Activated CD4-positive, alpha-beta T cell treated with anti-CD3 and anti-CD28 coated beads, Interleukin-2, amount 10 ng/mL, durations not matched to agents 7 days and 5 days (primary cell): ENCODE measurements around the gene ZNF772. TPM values are rescaled to one million over a fixed set of nuclear protein-coding genes. Genes with fewer than 3 reads are reported as not detected.
A peak's percentile ranks its signal among the peaks of the same experiment; 100 is the strongest.

Experiments
- CTCF ChIA-PET: fragments of 350-600 bp; sonication (Branson Sonifier 250); formaldehyde crosslinking; loops from one replicate; lab custom pipeline; 2021; ENCODE audit warnings: antibody characterized with exemption; lab: Charles Lee
- POLR2A ChIA-PET: fragments of 350-600 bp; sonication (Branson Sonifier 250); formaldehyde crosslinking; loops from one replicate; lab custom pipeline; 2021; ENCODE audit warnings: antibody characterized with exemption; lab: Charles Lee
- DNase-seq: peaks from one replicate; pipeline ENCODE4 v3.0.0-alpha.2; 2020
- H3K27ac Mint-ChIP-seq: one replicate; pipeline ENCODE4 v1.8.0; 2021; ENCODE audit warnings: mild to moderate bottlenecking, moderate library complexity, mixed read lengths
- H3K27me3 Mint-ChIP-seq: one replicate; pipeline ENCODE4 v1.8.0; 2021; ENCODE audit warnings: mixed read lengths
- H3K36me3 Mint-ChIP-seq: one replicate; pipeline ENCODE4 v1.8.0; 2021; ENCODE audit warnings: low read depth, mixed read lengths
- H3K4me1 Mint-ChIP-seq: one replicate; pipeline ENCODE4 v1.8.0; 2021; ENCODE audit warnings: mixed read lengths
- H3K4me3 Mint-ChIP-seq: one replicate; pipeline ENCODE4 v1.8.0; 2021; ENCODE audit warnings: mild to moderate bottlenecking, moderate library complexity, mixed read lengths
- H3K9me3 Mint-ChIP-seq: one replicate; pipeline ENCODE4 v1.8.0; 2021; ENCODE audit warnings: mixed read lengths
- total RNA-seq, 2 experiments: library from RNA; stranded (reverse); gene quantifications; one replicate each; pipeline ENCODE4 v1.2.3, GENCODE V29; 2021

ZNF772 gene
- total RNA-seq, 2 experiments from 2014 or later, result 9.0 to 9.2 TPM

DNA sequence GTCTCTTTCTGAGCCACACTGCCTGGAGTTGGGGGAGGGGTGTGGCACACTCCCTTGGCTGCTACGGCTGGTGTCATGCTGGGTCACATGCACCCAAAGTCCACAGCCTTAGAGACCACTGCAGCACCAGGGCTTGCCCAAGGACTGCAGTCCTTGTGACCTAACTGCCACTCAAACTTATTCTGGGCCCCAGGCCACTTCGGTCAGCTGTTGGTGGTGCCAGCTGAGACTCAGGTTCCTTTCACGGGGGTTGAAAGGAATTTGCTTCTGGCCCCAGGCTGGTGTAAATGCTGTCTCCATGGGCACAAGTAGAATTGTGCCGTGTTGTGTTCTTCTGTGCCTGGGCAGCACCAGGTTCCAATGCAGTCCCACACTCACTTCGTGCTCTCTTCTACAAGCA lies 10.9 kb downstream of the ZNF772 start:
- CTCF ChIA-PET, result interaction anchor here (1.0 kb wide), 1 partner anchor 11 kb away, joined by 3 read pairs; the partner anchor contains the start of gene ZNF772
- peaks cover 59% of the 10 kb centered on the region for H3K9me3 Mint-ChIP-seq
- POLR2A ChIA-PET, result no interaction called here
- H3K27me3 Mint-ChIP-seq, result no peaks in the 10 kb centered on the region
- no peak for DNase-seq
- no peaks in the 10 kb centered on the region for H3K4me1 Mint-ChIP-seq
- no peak overlapping the region for H3K4me3 Mint-ChIP-seq
- H3K27ac Mint-ChIP-seq, result no peak overlapping the region
- peaks cover 24% of the 10 kb centered on the region for H3K36me3 Mint-ChIP-seq

DNA sequence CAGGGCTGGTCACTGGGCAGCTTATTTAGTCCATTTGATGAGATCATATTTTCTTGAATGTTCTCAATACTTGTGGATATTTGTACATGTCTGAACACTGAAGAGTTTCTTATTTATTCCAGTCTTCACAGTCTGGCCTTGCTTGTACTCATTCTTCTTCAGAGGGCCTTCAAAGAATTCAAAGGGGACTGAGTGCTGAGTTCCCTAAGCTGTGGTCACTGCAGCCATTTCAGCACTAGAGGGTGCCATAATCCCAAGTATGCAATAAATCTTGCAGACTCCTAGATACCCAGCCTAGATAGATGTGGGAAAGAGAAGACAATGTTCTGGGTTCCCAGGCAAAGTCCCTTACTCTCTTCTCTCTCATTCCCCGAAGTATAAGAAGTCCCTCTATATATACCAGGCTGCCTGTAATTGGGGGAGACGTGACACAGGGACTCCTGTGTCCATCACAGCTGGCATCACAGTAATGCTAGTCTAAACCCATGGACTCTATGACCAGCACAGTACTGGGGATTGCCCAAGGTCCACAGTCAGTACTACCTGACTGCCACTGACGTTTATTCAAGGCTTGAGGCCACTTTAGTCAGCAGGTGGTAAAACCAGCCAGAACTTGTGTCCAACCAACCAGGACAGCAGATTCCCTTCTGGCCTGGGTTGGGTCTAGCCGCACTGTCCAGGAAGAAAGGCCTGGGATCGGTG lies 11.5 kb downstream of the ZNF772 start:
- Mint-ChIP-seq H3K27me3 (no peaks in the 10 kb centered on the region), H3K9me3 (peaks cover 60% of the 10 kb centered on the region), H3K4me3 (no peak overlapping the region), H3K4me1 (no peaks in the 10 kb centered on the region), H3K27ac (no peak overlapping the region), H3K36me3 (peaks cover 19% of the 10 kb centered on the region)
- CTCF ChIA-PET, result interaction anchor here (0.6 to 0.7 kb wide), 3 partner anchors 27 to 534 kb away, joined by 3 to 4 read pairs (median 4); no protein-coding TSS in a partner anchor
- peak; percentile 50 for DNase-seq
- POLR2A ChIA-PET, result no interaction called here

DNA sequence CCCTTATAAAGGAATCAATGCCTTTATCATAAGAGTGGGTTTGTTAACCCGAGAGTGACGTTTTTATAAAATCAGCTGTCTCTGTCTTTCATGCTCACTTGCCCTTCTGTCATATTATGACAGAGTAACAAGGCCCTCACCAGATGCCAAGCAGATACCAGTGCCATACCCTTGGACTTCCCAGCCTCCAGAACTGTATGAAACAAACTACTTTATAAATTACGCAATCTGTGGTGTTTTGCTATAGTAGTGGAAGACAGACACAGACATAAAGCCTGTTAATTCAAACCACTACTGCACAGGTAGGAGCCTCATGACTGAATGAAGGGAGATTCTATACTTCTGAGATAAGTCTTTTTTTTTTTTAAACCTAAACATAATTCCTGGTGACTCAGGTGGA lies 25.1 kb downstream of the ZNF772 start:
- Mint-ChIP-seq H3K4me1 (no peaks in the 10 kb centered on the region), H3K9me3 (peaks cover 57% of the 10 kb centered on the region), H3K36me3 (peaks cover 15% of the 10 kb centered on the region), H3K4me3 (no peak overlapping the region), H3K27me3 (no peaks in the 10 kb centered on the region), H3K27ac (no peak overlapping the region)
- ChIA-PET CTCF (no interaction called here), POLR2A (no interaction called here)
- DNase-seq, result no peak

DNA sequence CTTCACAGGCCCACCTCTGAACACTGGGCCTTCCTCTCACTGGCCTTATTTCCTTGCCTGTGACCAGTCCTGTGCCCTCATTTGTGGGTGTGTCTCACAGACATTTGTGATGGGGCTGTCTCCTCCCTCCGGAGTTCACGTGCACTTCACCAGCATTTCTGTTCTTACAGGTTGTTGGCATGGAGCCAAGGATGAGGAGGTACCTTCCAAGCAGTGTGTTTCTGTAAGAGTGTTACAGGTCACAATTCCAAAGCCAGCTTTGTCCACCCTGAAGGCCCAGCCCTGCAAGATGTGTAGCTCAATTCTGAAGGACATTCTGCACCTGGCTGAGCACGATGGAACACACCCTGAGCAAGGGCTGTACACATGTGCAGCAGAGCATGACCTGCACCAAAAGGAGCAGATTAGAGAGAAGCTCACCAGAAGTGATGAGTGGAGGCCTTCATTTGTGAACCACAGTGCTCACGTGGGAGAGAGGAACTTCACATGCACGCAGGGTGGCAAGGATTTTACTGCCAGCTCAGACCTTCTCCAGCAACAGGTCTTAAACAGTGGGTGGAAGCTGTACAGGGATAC lies 34.2 kb downstream of the ZNF772 start:
- Mint-ChIP-seq H3K27ac (no peak overlapping the region), H3K4me1 (no peaks in the 10 kb centered on the region), H3K27me3 (no peaks in the 10 kb centered on the region), H3K9me3 (peaks cover 70% of the 10 kb centered on the region), H3K4me3 (no peak overlapping the region), H3K36me3 (peaks cover 71% of the 10 kb centered on the region)
- POLR2A ChIA-PET, result no interaction called here
- CTCF ChIA-PET, result no interaction called here
- DNase-seq, result no peak

DNA sequence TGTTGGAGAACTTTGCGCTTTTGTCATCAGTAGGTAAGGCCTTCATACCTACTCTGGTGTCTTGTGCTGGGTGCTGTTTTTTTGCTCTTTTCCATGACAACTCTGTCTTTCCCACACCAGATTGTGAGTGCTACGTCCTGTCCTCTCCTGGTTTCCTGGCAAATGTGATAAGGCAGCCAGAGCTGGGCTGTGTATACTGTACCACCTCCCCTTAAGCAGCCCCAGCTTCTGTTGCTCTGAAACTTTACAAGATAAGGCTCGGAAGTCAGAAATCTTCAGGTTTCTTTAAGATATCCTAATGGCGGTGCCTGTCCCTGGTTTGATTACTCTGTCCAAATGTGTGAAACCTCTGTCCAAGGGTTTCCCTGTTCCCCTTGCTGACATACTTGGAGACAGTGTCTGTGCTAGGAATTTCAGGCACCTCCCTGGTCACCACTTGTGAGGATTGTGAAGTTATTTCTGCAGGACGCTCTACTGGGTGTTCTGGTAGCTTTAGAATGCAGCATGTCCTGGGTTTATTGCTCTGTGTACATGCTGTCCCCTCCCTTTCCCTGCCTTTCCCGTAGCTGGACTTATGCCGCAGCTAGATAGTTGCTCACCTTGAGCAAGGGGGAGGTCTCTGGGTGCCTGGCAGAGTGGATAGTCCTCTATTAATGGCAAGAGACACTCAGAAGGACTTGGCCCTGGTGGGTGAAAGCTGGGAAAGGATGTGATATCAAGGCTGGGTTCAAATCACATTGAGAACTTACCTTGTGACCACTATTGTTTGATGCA lies 35.2 kb downstream of the ZNF772 start:
- POLR2A ChIA-PET, result no interaction called here
- H3K27me3 Mint-ChIP-seq, result no peaks in the 10 kb centered on the region
- H3K9me3 Mint-ChIP-seq, result peaks cover 70% of the 10 kb centered on the region
- peaks cover 77% of the 10 kb centered on the region for H3K36me3 Mint-ChIP-seq
- H3K4me3 Mint-ChIP-seq, result no peak overlapping the region
- H3K27ac Mint-ChIP-seq, result no peak overlapping the region
- H3K4me1 Mint-ChIP-seq, result no peaks in the 10 kb centered on the region
- DNase-seq, result no peak
- CTCF ChIA-PET, result no interaction called here

DNA sequence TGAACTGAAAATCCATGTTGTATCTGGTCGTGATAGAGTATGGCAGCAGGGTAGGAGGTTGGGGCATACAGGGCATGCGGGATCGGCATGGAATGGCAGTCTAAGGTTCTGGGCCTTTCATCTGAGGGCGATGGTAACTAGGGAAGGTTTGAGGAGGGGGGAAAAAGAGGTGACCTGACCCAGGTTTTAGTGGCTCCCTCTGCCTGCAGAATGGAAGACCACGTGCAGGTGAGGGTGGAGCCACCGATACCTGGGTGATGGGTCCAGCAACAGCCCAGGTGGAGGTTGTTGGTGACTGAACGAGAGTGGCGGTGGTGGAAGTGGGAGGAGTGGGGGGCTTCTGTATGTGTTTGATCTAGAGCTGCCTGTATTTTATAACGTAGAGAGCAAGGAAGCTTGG lies 38.4 kb downstream of the ZNF772 start:
- H3K36me3 Mint-ChIP-seq, result peaks cover 76% of the 10 kb centered on the region
- H3K9me3 Mint-ChIP-seq, result peaks cover 55% of the 10 kb centered on the region
- H3K27me3 Mint-ChIP-seq, result no peaks in the 10 kb centered on the region
- no peak overlapping the region for H3K4me3 Mint-ChIP-seq
- H3K4me1 Mint-ChIP-seq, result peaks cover 23% of the 10 kb centered on the region
- POLR2A ChIA-PET, result no interaction called here
- H3K27ac Mint-ChIP-seq, result no peak overlapping the region
- CTCF ChIA-PET, result interaction anchor here (0.6 kb wide), 1 partner anchor 27 kb away, joined by 3 read pairs; no protein-coding TSS in a partner anchor
- no peak for DNase-seq

DNA sequence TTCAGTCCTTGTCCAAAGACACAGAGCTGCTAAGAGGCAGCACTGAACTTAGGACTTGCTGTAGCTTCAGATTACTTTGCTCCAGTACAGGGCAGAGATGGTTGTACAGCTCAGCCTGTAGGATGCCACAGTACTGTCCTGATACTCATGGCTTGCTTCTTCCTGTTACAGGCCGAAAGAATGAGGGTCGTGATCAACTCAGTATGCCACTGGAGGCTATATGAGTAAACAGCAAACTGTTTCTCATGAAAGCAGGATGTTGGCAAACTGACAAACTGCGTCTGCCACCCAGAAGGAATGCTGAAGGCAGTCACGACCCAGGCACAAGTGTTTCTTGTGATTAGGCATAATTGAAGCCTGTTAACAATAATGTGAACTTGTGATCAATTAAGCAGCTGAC lies 39.4 kb downstream of the ZNF772 start:
- CTCF ChIA-PET, result interaction anchor here (0.6 kb wide), 1 partner anchor 327 kb away, joined by 3 read pairs; no protein-coding TSS in a partner anchor
- H3K27ac Mint-ChIP-seq, result no peak overlapping the region
- no peaks in the 10 kb centered on the region for H3K27me3 Mint-ChIP-seq
- H3K9me3 Mint-ChIP-seq, result peaks cover 52% of the 10 kb centered on the region
- H3K4me3 Mint-ChIP-seq, result no peak overlapping the region
- H3K36me3 Mint-ChIP-seq, result peaks cover 67% of the 10 kb centered on the region
- H3K4me1 Mint-ChIP-seq, result peaks cover 23% of the 10 kb centered on the region
- no peak for DNase-seq
- POLR2A ChIA-PET, result no interaction called here

DNA sequence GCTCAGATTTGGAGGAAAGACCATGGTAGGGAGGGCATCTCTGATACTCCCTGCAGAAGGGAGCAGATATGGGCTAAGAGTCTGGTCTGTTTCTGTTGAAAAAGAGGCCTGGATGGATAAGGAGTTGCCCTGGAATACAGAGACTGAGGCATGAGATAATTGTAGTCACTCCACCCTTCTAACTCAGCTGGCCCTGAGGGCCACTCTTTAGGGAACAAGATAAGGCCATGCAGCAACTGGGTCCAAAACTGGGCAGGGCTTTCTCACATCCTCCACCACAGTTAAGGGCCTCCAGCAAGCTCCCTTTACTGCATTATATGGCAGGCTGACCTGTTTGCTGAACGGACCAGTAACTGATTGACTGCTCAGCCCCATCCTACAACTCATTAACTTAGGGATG lies 40.9 kb downstream of the ZNF772 start:
- peaks cover 45% of the 10 kb centered on the region for H3K9me3 Mint-ChIP-seq
- H3K4me1 Mint-ChIP-seq, result peaks cover 23% of the 10 kb centered on the region
- CTCF ChIA-PET, result no interaction called here
- no peaks in the 10 kb centered on the region for H3K27me3 Mint-ChIP-seq
- POLR2A ChIA-PET, result no interaction called here
- peak overlapping the region; percentile 96 for H3K4me3 Mint-ChIP-seq
- peak overlapping the region; percentile 93 for H3K27ac Mint-ChIP-seq
- no peak for DNase-seq
- peaks cover 56% of the 10 kb centered on the region for H3K36me3 Mint-ChIP-seq

DNA sequence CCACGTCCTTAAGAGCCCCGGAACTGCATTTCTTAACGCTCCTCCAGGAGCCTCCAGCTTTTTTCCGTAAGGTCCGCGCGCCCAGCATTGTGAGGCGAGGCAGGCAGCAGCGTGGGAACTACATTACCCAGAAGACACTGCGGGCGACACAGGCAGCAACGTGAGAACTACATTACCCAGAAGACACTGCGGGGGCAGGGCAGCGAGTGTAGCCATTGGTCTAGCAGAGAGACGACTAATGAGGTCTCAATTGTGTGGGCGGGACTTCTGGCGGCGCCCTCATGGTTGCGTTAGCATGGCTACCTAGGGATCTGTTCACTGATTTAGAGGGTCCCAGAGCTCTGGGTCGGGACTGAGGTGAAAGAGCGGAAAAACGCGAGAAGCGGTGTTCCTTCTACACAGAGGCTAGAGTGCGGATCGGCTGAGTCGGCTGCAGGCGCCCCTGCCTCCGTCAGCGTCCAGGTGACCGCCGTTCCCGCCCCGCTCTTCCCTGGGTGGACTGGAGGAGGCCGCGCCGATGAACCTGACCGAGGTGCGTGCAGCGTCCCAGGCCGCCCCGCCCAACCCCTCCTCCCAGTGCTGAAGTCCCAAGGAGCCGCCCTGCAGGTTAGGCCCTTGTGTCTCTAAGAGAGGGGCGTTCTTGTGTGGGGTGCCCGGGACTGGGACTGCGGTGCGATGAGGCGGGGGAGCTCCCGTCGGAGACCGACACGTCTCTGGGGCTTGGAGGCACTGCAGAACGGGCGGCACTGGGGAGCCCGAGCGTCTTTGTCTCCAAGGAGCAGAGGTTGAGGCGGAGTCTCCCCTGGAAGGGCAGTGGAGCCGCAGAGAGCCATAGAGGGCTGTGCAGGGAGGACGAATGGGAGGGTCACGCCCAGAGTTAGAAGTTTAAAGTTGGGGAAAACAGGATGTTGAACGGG lies 42.0 kb downstream of the ZNF772 start, which contains the start of gene ZNF749:
Gene ZNF749, plus strand, starts transcription at position 264 of the 917 bp plus-strand sequence. Its CDS starts 254 bp downstream, at position 518.
- peaks cover 23% of the 10 kb centered on the region for H3K4me1 Mint-ChIP-seq
- CTCF ChIA-PET, result interaction anchor here (0.6 kb wide), 1 partner anchor 90 kb away, joined by 3 read pairs; no protein-coding TSS in a partner anchor
- peaks cover 48% of the 10 kb centered on the region for H3K36me3 Mint-ChIP-seq
- DNase-seq, result peak; percentile 99
- peak within 1 kb of the TSS; percentile 93 for H3K27ac Mint-ChIP-seq
- peaks cover 46% of the 10 kb centered on the region for H3K9me3 Mint-ChIP-seq
- peak within 1 kb of the TSS; percentile 96 for H3K4me3 Mint-ChIP-seq
- POLR2A ChIA-PET, result interaction anchor here (0.6 kb wide), 1 partner anchor 178 kb away, joined by 4 read pairs; the partner anchor contains the start of gene ZNF134
- no peaks in the 10 kb centered on the region for H3K27me3 Mint-ChIP-seq

DNA sequence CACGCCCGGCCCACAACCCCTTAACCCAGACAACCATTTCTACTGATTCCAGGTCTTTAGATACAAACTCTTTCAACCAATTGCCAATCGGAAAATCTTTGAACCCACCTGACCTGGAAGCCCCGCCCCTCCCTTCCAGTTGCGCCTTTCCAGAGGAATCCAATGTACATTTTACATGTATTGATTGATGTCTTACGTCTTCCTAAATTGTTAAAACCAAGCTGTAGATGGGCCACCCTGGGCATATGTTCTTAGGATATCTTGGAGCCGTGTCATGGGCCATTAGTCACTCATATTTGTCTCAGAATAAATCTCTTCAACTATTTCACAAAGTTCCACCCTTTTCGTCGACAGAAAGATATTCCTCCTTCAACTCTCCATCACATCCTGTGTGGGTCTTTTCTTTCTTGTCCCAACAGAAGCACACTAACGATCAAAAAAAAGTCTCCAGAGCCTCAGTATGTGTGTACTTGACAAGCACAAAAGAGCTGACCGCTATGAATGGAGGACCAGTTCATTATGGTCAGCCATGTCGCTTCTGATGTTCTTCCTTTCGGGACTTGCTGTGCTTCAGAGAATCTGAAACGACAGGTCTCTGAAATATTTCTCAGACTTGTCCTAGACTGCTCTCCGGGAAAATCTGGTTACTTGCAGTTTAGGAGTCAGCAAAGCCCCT lies 42.8 kb downstream of the ZNF772 start:
- no peaks in the 10 kb centered on the region for H3K27me3 Mint-ChIP-seq
- CTCF ChIA-PET, result no interaction called here
- peak overlapping the region; percentile 93 for H3K27ac Mint-ChIP-seq
- H3K36me3 Mint-ChIP-seq, result peaks cover 40% of the 10 kb centered on the region
- H3K4me3 Mint-ChIP-seq, result peak overlapping the region; percentile 96
- POLR2A ChIA-PET, result no interaction called here
- peaks cover 43% of the 10 kb centered on the region for H3K9me3 Mint-ChIP-seq
- peaks cover 23% of the 10 kb centered on the region for H3K4me1 Mint-ChIP-seq
- no peak for DNase-seq

DNA sequence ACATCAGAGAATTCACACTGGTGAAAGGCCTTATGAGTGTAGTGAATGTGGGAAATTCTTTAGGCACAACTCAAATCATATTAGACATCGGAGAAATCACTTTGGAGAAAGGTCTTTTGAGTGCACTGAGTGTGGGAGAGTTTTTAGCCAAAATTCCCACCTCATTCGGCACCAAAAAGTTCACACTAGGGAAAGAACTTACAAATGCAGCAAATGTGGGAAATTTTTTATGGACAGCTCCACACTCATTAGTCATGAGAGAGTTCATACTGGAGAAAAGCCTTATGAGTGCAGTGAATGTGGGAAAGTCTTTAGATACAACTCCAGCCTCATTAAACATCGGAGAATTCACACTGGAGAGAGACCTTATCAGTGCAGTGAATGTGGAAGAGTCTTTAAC lies 56.3 kb downstream of the ZNF772 start:
- ChIA-PET CTCF (no interaction called here), POLR2A (no interaction called here)
- H3K4me3 Mint-ChIP-seq, result no peak overlapping the region
- no peak for DNase-seq
- H3K4me1 Mint-ChIP-seq, result no peaks in the 10 kb centered on the region
- peaks cover 58% of the 10 kb centered on the region for H3K36me3 Mint-ChIP-seq
- H3K27ac Mint-ChIP-seq, result no peak overlapping the region
- H3K27me3 Mint-ChIP-seq, result no peaks in the 10 kb centered on the region
- H3K9me3 Mint-ChIP-seq, result peaks cover 63% of the 10 kb centered on the region

DNA sequence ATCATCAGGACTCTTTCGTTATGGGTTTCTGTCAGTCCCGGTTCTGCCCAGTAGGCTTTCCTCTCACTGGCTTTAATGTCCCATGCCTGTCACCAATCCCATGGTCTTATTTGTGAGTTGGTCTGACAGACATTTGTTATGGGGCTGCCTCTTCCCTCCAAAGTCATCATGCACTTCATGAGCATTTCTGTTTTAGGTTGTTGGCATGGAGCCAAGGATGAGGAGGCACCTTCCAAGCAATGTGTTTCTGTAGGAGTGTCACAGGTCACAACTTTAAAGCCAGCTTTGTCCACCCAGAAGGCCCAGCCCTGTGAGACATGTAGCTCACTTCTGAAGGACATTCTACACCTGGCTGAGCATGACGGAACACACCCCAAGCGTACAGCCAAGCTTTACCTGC lies 57.9 kb downstream of the ZNF772 start:
- ChIA-PET POLR2A (no interaction called here), CTCF (no interaction called here)
- peaks cover 74% of the 10 kb centered on the region for H3K36me3 Mint-ChIP-seq
- no peak overlapping the region for H3K4me3 Mint-ChIP-seq
- no peaks in the 10 kb centered on the region for H3K4me1 Mint-ChIP-seq
- peaks cover 70% of the 10 kb centered on the region for H3K9me3 Mint-ChIP-seq
- no peak overlapping the region for H3K27ac Mint-ChIP-seq
- no peak for DNase-seq
- no peaks in the 10 kb centered on the region for H3K27me3 Mint-ChIP-seq
